ENCODE measurements around the gene SPACA7. TPM values are rescaled to one million over a fixed set of nuclear protein-coding genes. Genes with fewer than 3 reads are reported as not detected.
"Not testable (repeated sequence)": the region's sequence is repeated elsewhere in the genome, so short reads cannot be mapped to it uniquely, and the experiment has no call there.

Gene SPACA7
- total RNA-seq, 2 experiments from 2014 or later: not detected

- H3K36me3 Mint-ChIP-seq (ENCODE audit: low read depth): no peaks in the 10 kb centered on the region
- no peak overlapping the region for H3K27ac Mint-ChIP-seq
- ChIA-PET POLR2A (no interaction called here), CTCF (no interaction called here)
- peaks cover 2% of the 10 kb centered on the region for H3K27me3 Mint-ChIP-seq
- H3K9me3 Mint-ChIP-seq: no peaks in the 10 kb centered on the region
- no peaks in the 10 kb centered on the region for H3K4me1 Mint-ChIP-seq (ENCODE audit: low read depth)
- TF ChIP-seq CTCF (IDR thresholded peaks at IDR 0.05): no peak
- DNase-seq (no peak), ATAC-seq (no peak)
- intact Hi-C loops (cut with micrococcal nuclease): no loop called here
- no peak overlapping the region for H3K4me3 Mint-ChIP-seq
Measured at GRCh38 chr13:112397108-112397507, 21.0 kb downstream of the SPACA7 start.

- H3K4me3 Mint-ChIP-seq; DNase-seq; CTCF ChIA-PET; H3K36me3 Mint-ChIP-seq (ENCODE audit: low read depth); intact Hi-C loops (cut with micrococcal nuclease); H3K9me3 Mint-ChIP-seq; H3K4me1 Mint-ChIP-seq (ENCODE audit: low read depth); POLR2A ChIA-PET; H3K27me3 Mint-ChIP-seq; H3K27ac Mint-ChIP-seq: not testable (repeated sequence)
- peak; percentile 74 for ATAC-seq
Measured at GRCh38 chr13:112398347-112398746, 22.2 kb downstream of the SPACA7 start.

GRCh38 chr13:112409828-112410227, 33.7 kb downstream of the SPACA7 start:
- intact Hi-C loops (cut with micrococcal nuclease); ATAC-seq; CTCF ChIA-PET; DNase-seq; H3K36me3 Mint-ChIP-seq (ENCODE audit: low read depth); H3K27me3 Mint-ChIP-seq; POLR2A ChIA-PET; H3K4me3 Mint-ChIP-seq; H3K4me1 Mint-ChIP-seq (ENCODE audit: low read depth); H3K27ac Mint-ChIP-seq: not testable (repeated sequence)
- H3K9me3 Mint-ChIP-seq: peaks cover 15% of the 10 kb centered on the region

- peaks cover 3% of the 10 kb centered on the region for H3K36me3 Mint-ChIP-seq (ENCODE audit: low read depth)
- no peak overlapping the region for H3K4me3 Mint-ChIP-seq
- H3K27ac Mint-ChIP-seq: no peak overlapping the region
- H3K27me3 Mint-ChIP-seq: peaks cover 6% of the 10 kb centered on the region
- ChIA-PET POLR2A (no interaction called here), CTCF (no interaction called here)
- no peak for DNase-seq
- peaks cover 50% of the 10 kb centered on the region for H3K9me3 Mint-ChIP-seq
- TF ChIP-seq CTCF (IDR thresholded peaks at IDR 0.05): no peak
- no peak for ATAC-seq
- H3K4me1 Mint-ChIP-seq (ENCODE audit: low read depth): no peaks in the 10 kb centered on the region
- intact Hi-C loops (cut with micrococcal nuclease): no loop called here
Measured at GRCh38 chr13:112416647-112417046, 40.5 kb downstream of the SPACA7 start.

GRCh38 chr13:112417079-112417478, 40.9 kb downstream of the SPACA7 start:
- intact Hi-C loops (cut with micrococcal nuclease): no loop called here
- TF ChIP-seq CTCF (IDR thresholded peaks at IDR 0.05): no peak
- Mint-ChIP-seq H3K9me3 (peaks cover 52% of the 10 kb centered on the region), H3K36me3 (ENCODE audit: low read depth) (peaks cover 3% of the 10 kb centered on the region), H3K27ac (no peak overlapping the region), H3K27me3 (peaks cover 6% of the 10 kb centered on the region), H3K4me3 (no peak overlapping the region), H3K4me1 (ENCODE audit: low read depth) (no peaks in the 10 kb centered on the region)
- ChIA-PET CTCF (no interaction called here), POLR2A (no interaction called here)
- DNase-seq (no peak), ATAC-seq (no peak)

- POLR2A ChIA-PET: no interaction called here
- TF ChIP-seq CTCF (IDR thresholded peaks at IDR 0.05): no peak
- H3K27me3 Mint-ChIP-seq: peaks cover 4% of the 10 kb centered on the region
- H3K36me3 Mint-ChIP-seq (ENCODE audit: low read depth): peaks cover 2% of the 10 kb centered on the region
- intact Hi-C loops (cut with micrococcal nuclease): no loop called here
- CTCF ChIA-PET: interaction anchor here (0.7 kb wide), 1 partner anchor 9 kb away, joined by 3 read pairs; no protein-coding TSS in a partner anchor
- no peaks in the 10 kb centered on the region for H3K4me1 Mint-ChIP-seq (ENCODE audit: low read depth)
- no peak overlapping the region for H3K27ac Mint-ChIP-seq
- ATAC-seq (no peak), DNase-seq (no peak)
- H3K4me3 Mint-ChIP-seq: no peak overlapping the region
- H3K9me3 Mint-ChIP-seq: peaks cover 42% of the 10 kb centered on the region
Measured at GRCh38 chr13:112424098-112424497, 47.9 kb downstream of the SPACA7 start.
